Cardiac muscle cell (in vitro differentiated cells and primary cell): ENCODE results near the gene FAM131C. TPM values are rescaled to one million over a fixed set of nuclear protein-coding genes. Genes with fewer than 3 reads are reported as not detected.

Experiments
- DNase-seq, 2 donors: peaks; one replicate each; pipeline versions ENCODE4 v3.0.0 to v3.0.0-alpha.2; 2010 to 2017; ENCODE audit warnings: low read depth in 1 of 2, low spot score in 1 of 2
- H3K27ac ChIP-seq: fragments of 200-600 bp; sonication (generic); 2 replicates; pipeline ENCODE4 v1.5.1; 2016
- H3K27me3 ChIP-seq: fragments of 200-600 bp; sonication (generic); 2 replicates; pipeline ENCODE4 v1.6.0; 2016; ENCODE audit warnings: control low read depth
- H3K36me3 ChIP-seq: fragments of 200-600 bp; sonication (generic); 2 replicates; pipeline ENCODE4 v1.5.1; 2016; ENCODE audit warnings: control low read depth
- H3K4me1 ChIP-seq: fragments of 200-600 bp; sonication (generic); 2 replicates; pipeline ENCODE4 v1.8.1; 2017; ENCODE audit warnings: low read depth, mild to moderate bottlenecking, mixed run types
- H3K4me3 ChIP-seq: fragments of 200-600 bp; sonication (generic); 2 replicates; pipeline ENCODE4 v1.5.1; 2016; ENCODE audit warnings: mild to moderate bottlenecking
- H3K9me3 ChIP-seq: fragments of 200-600 bp; sonication (generic); 2 replicates; pipeline ENCODE4 v1.5.1; 2017; ENCODE audit warnings: low read depth, mild to moderate bottlenecking, control low read depth
- polyA plus RNA-seq: library from polyadenylated mRNA; unstranded; fragments of >200 nt; fragmentation: Nextera tagmentation; extraction: Ambion mirVana; gene quantifications from 2 replicates; pipeline ENCODE4 v1.2.1, GENCODE V29; 2016
- total RNA-seq: library from RNA; depleted of rRNA; stranded (reverse); fragments of >200 nt; gene quantifications from 2 replicates; pipeline ENCODE4 v1.2.3, GENCODE V29; 2016
- TF ChIP-seq, protein P1 (sequence below): IDR thresholded peaks from 2 replicates; pipeline ENCODE4 v1.5.1; 2012; ENCODE audit warnings: low read depth, mild to moderate bottlenecking, low read length

Gene FAM131C
- total and polyA plus RNA-seq, 2 experiments from 2014 or later = 10.4 to 10.9 TPM

DNA sequence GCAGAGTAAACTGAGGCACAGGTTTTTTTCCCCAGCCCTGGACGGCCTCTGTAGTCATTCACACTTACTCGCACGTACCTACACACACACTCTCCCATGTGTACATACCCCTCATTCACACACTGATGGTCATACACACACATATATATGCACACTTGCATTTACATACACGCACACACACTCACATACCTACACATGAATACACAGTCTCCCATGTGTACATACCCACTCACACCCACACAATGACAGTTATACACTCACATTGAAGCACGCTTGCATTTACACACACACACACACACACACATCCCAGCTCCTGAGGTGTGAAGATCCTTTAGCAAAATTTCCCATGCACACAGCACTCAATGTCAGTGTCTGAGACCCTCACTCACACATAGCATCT lies 766 bp upstream of the FAM131C start:
- Histone ChIP-seq H3K9me3 (no peaks in the 10 kb centered on the region), H3K4me3 (peak overlapping the region; percentile 42), H3K4me1 (no peaks in the 10 kb centered on the region), H3K27ac (no peak overlapping the region), H3K36me3 (no peaks in the 10 kb centered on the region), H3K27me3 (peaks cover 3% of the 10 kb centered on the region)
- TF ChIP-seq, protein P1, sequence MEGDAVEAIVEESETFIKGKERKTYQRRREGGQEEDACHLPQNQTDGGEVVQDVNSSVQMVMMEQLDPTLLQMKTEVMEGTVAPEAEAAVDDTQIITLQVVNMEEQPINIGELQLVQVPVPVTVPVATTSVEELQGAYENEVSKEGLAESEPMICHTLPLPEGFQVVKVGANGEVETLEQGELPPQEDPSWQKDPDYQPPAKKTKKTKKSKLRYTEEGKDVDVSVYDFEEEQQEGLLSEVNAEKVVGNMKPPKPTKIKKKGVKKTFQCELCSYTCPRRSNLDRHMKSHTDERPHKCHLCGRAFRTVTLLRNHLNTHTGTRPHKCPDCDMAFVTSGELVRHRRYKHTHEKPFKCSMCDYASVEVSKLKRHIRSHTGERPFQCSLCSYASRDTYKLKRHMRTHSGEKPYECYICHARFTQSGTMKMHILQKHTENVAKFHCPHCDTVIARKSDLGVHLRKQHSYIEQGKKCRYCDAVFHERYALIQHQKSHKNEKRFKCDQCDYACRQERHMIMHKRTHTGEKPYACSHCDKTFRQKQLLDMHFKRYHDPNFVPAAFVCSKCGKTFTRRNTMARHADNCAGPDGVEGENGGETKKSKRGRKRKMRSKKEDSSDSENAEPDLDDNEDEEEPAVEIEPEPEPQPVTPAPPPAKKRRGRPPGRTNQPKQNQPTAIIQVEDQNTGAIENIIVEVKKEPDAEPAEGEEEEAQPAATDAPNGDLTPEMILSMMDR = no peak
- DNase-seq = no peak

DNA sequence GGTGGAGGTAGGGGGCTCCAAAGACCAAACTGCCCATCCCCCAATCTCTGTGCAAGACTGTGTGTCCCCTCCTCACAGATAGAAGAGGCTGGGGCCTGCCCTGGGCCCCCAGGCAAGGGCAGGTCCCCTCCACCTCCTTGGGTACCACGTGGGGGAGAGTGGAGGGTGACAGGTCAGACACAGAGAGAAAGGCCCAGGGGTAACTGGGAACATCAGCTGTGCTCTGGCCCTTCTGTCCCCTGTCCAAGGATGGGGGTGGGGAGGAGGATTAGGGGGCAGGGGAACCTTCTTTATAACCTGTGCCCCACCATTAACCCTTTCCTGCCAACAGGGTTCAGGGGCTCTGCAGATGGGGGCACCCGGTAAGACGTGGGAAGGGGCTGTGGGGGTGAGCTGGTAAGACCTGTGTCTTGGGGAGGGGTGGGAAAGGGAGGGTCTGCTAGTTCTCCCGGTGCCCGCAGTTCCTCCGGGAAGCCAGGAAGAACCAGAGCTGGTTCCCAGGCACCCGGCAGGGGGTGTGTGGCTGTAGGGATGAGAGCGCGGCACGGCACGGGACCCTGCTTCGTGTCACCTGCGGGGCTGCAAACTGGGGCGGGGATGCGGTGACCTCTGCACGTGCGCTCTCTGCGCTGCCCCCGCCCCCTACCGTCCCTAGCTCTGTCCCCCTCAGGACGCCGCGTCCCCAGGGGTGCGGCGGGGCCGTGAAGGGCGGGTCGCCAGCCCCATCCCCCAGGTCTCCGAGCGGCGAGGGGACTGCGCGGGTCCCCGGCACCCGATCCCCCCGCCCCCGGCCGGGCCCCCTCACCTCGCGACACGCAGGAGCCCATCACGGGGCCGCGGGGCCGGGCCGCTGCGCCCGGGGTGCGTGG lies 601 bp downstream of the FAM131C start:
- Histone ChIP-seq H3K4me3 (peak overlapping the region; percentile 42), H3K9me3 (no peaks in the 10 kb centered on the region), H3K27me3 (peaks cover 3% of the 10 kb centered on the region), H3K27ac (no peak overlapping the region), H3K36me3 (no peaks in the 10 kb centered on the region), H3K4me1 (no peaks in the 10 kb centered on the region)
- TF ChIP-seq, protein P1 = peak; percentile 28
- DNase-seq = peak in 1 of 2 donors; percentile 41

DNA sequence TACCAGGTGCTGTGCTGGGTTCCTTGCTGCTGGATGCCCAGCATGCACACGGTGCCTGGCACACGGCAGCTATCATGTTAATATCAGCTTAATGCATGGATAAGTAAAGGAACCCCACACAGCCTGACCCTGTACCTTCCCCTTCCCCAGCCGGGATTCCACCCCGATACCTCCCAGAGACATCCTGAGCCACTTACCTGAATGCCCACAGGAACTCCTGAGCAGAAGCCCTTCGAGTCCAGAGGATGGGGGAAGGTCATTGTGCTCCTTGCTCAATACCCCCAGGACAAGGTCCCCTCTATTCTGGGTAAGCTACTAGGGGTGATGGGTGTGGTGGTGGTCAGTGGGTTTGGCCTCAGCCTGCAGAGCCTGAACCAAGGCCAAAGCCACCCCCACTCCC lies 1.4 kb downstream of the FAM131C start:
- Histone ChIP-seq H3K9me3 (no peaks in the 10 kb centered on the region), H3K4me3 (no peak overlapping the region), H3K4me1 (peaks cover 4% of the 10 kb centered on the region), H3K27me3 (peaks cover 3% of the 10 kb centered on the region), H3K27ac (no peak overlapping the region), H3K36me3 (no peaks in the 10 kb centered on the region)
- no peak for DNase-seq
- TF ChIP-seq, protein P1 = no peak

DNA sequence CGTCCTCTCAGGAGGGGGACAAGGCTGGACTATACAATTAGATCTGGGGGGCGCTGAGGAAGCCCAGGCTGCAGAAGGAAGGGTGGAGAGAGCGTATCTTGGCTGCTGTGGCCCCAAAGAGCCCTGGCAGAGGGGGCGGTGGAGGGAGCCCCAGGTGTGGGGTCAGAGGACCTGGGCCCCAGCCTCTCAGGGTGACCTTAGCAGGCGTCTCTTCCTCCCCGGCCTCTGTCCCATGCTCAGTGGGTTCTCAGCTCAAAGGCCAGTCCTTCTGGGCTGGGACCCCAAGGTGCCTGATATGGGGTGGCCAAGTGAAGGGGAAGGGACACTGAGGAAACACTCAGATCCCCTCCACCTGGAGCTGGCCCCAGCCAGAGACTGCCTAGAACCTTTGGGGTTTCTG lies 1.8 kb downstream of the FAM131C start:
- TF ChIP-seq, protein P1 = no peak
- no peaks in the 10 kb centered on the region for H3K36me3 ChIP-seq
- H3K4me1 ChIP-seq = peaks cover 6% of the 10 kb centered on the region
- no peaks in the 10 kb centered on the region for H3K9me3 ChIP-seq
- no peak overlapping the region for H3K27ac ChIP-seq
- no peak overlapping the region for H3K4me3 ChIP-seq
- no peak for DNase-seq
- peaks cover 3% of the 10 kb centered on the region for H3K27me3 ChIP-seq

DNA sequence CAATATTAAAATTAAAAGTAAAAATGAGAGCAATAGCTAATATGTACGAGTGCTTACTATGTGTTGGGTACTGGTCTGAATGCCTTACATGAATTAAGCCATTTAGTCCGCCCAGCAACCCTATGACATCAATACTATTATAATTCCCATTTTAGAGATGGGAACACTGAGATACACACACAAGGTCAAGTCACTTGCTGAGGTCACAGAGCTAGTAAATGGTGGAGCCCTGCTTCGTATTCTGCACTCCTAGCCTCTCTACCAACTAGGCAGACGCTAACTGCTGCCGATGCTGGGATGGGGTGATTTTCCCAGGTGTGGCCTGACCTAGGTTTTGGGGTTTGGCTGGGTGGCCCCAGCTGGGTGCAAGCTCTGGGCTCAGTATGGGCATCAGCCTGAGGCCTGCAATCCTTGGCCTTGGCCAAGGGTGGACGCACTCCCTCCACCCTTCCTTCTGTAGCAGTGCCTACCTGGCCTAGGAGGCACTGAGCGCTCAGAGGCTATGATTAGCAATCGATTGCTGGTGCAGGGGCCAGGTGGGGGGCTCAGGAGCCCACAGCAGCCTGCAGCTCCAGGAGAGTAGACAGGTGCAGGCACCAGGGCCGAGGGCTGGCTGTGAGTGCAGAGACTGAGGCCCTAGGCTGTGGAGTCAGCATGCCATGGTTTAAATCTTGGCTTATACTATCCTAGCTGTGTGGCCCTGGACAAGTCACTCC lies 2.7 kb downstream of the FAM131C start:
- no peaks in the 10 kb centered on the region for H3K36me3 ChIP-seq
- TF ChIP-seq, protein P1 = no peak
- H3K27ac ChIP-seq = no peak overlapping the region
- no peak overlapping the region for H3K4me3 ChIP-seq
- DNase-seq = no peak
- H3K9me3 ChIP-seq = no peaks in the 10 kb centered on the region
- H3K4me1 ChIP-seq = peaks cover 6% of the 10 kb centered on the region
- peaks cover 3% of the 10 kb centered on the region for H3K27me3 ChIP-seq
